Measurements from ENCODE around the gene SORCS2. TPM values are rescaled to one million over a fixed set of nuclear protein-coding genes. Genes with fewer than 3 reads are reported as not detected.

Gene SORCS2
- total and polyA plus RNA-seq, 2 of the 4 experiments (the other 2 are of a cell fraction), result 0.36 to 0.62 TPM

GRCh38 chr4:7168106-7168505 is 24.2 kb upstream of the SORCS2 start:
- no peaks in the 10 kb centered on the region for H3K9me1 ChIP-seq (ENCODE audit: insufficient read depth, low read length)
- no peak overlapping the region for H2AK9ac ChIP-seq (replicated peaks; ENCODE audit: low read depth, low read length, poor library complexity)
- no peak overlapping the region for H3K4me2 ChIP-seq (ENCODE audit: low read depth, low read length)
- no peak overlapping the region for H3K18ac ChIP-seq (ENCODE audit: low read depth, low read length)
- TF ChIP-seq RCOR1 (IDR thresholded peaks at IDR 0.05; ENCODE audit: insufficient replicate concordance, low read length) (no peak), MAZ (IDR thresholded peaks at IDR 0.05; ENCODE audit: borderline replicate concordance, low read depth, low read length) (no peak), POLR2A (IDR thresholded peaks at IDR 0.05; ENCODE audit: low read depth, low read length) (no peak), CHD1 (IDR thresholded peaks at IDR 0.05; ENCODE audit: low read depth, low read length) (no peak), BHLHE40 (IDR thresholded peaks at IDR 0.05; ENCODE audit: low read depth, low read length) (no peak), MAFK (IDR thresholded peaks at IDR 0.05; ENCODE audit: low read depth, low read length) (no peak), MXI1 (IDR thresholded peaks at IDR 0.05; ENCODE audit: borderline replicate concordance, low read depth, low read length) (no peak), CEBPB (IDR thresholded peaks at IDR 0.05; ENCODE audit: low read depth, low read length) (no peak), USF2 (IDR thresholded peaks at IDR 0.05; ENCODE audit: low read depth, low read length) (no peak), ELK1 (IDR thresholded peaks at IDR 0.05; ENCODE audit: borderline replicate concordance, low read depth, low read length) (no peak), CTCF (conservative IDR thresholded peaks at IDR 0.05; ENCODE audit: low read depth, low read length) (no peak), SMC3 (IDR thresholded peaks at IDR 0.05; ENCODE audit: low read depth, low read length) (no peak), RAD21 (IDR thresholded peaks at IDR 0.05; ENCODE audit: low read length) (no peak), RFX5 (IDR thresholded peaks at IDR 0.05; ENCODE audit: low read depth, low read length) (no peak), FOS (IDR thresholded peaks at IDR 0.05; ENCODE audit: low read depth, low read length) (no peak), NFE2L2 (IDR thresholded peaks at IDR 0.05; ENCODE audit: low read depth, low read length) (no peak)
- no peak overlapping the region for H2AFZ ChIP-seq (replicated peaks; ENCODE audit: low read length, poor library complexity)
- H4K5ac ChIP-seq (ENCODE audit: low read depth, low read length), result no peak overlapping the region
- no peaks in the 10 kb centered on the region for H3K79me1 ChIP-seq (ENCODE audit: low read depth in 1 of 2, low read length in 2 of 2)
- no peak overlapping the region for H3K9ac ChIP-seq (ENCODE audit: low read depth, low read length)
- no peak overlapping the region for H3K14ac ChIP-seq (replicated peaks; ENCODE audit: low read depth, low read length)
- DNase-seq (no peak), ATAC-seq (ENCODE audit: low read depth) (no peak)
- no peak overlapping the region for H2BK5ac ChIP-seq (ENCODE audit: low read depth, low read length, poor library complexity, severe bottlenecking)
- H3K9me3 ChIP-seq (ENCODE audit: control insufficient read depth, insufficient read depth, low read length), result no peaks in the 10 kb centered on the region
- H3K27ac ChIP-seq (ENCODE audit: insufficient read depth, low read length), result no peak overlapping the region
- no peak overlapping the region for H3K4me3 ChIP-seq (ENCODE audit: insufficient read depth, low read depth, low read length)
- no peak overlapping the region for H4K91ac ChIP-seq (ENCODE audit: insufficient read depth, low read depth, low read length)
- BruUV-seq (replicated peaks), result no TSS peak
- ChIA-PET POLR2A (ENCODE audit: unreplicated experiment) (no interaction called here), CTCF (interaction anchor here (1.0 kb wide), 1 partner anchor 11 kb away, joined by 3 read pairs; no protein-coding TSS in a partner anchor)
- no CpG with 5 or more reads among the region's 8 CpGs for WGBS, 2 experiments (ENCODE audit: extremely low coverage in 2 of 2, insufficient read length in 1 of 2)
- no peak overlapping the region for H3K4ac ChIP-seq (ENCODE audit: low read depth, low read length)
- no peak overlapping the region for H2BK15ac ChIP-seq (ENCODE audit: low read depth, low read length)
- H3K23ac ChIP-seq (ENCODE audit: low read depth, low read length), result no peak overlapping the region
- intact Hi-C loops (cut with micrococcal nuclease) (no loop called here), dilution Hi-C loops (cut with HindIII; ENCODE audit: low sequenced_read_pairs, unreplicated experiment) (no loop called here), in situ Hi-C loops (cut with MboI; ENCODE audit: low sequenced_read_pairs) (no loop called here)
- H2BK20ac ChIP-seq (ENCODE audit: low read depth, low read length), result no peak overlapping the region
- H4K8ac ChIP-seq (ENCODE audit: low read depth in 2 of 2, low read length in 2 of 2), result no peak overlapping the region
- no peak overlapping the region for H3K56ac ChIP-seq (ENCODE audit: extremely low read depth, insufficient read depth, low read length)
- no peaks in the 10 kb centered on the region for H3K36me3 ChIP-seq (ENCODE audit: control insufficient read depth, insufficient read depth, low read length)
- no peaks in the 10 kb centered on the region for H3K4me1 ChIP-seq (ENCODE audit: control insufficient read depth, insufficient read depth, low read length)
- H4K20me1 ChIP-seq (ENCODE audit: insufficient read depth, low read length), result no peaks in the 10 kb centered on the region
- H3K27me3 ChIP-seq (ENCODE audit: control insufficient read depth, insufficient read depth, low read length), result peaks cover 50% of the 10 kb centered on the region
- H2AK5ac ChIP-seq (ENCODE audit: low read depth, low read length), result no peak overlapping the region
- no peak overlapping the region for H2BK120ac ChIP-seq (ENCODE audit: low read depth, low read length)
